ENCODE data around the gene RPL37.
"Not testable (repeated sequence)": the region's sequence is repeated elsewhere in the genome, so short reads cannot be mapped to it uniquely, and the experiment has no call there.

RPL37 gene

GRCh38 chr5:40796487-40796889, 38.5 kb downstream of the RPL37 start:
- no peak for DNase-seq

GRCh38 chr5:40794877-40795276, 40.1 kb downstream of the RPL37 start:
- DNase-seq: not testable (repeated sequence)

GRCh38 chr5:40794340-40794739, 40.7 kb downstream of the RPL37 start:
- not testable (repeated sequence) for DNase-seq

- DNase-seq: not testable (repeated sequence)
Observed at GRCh38 chr5:40792691-40793090, 42.3 kb downstream of the RPL37 start.

GRCh38 chr5:40791715-40792139, 43.3 kb downstream of the RPL37 start:
- no peak for DNase-seq

GRCh38 chr5:40790947-40791593, 44.0 kb downstream of the RPL37 start:
- DNase-seq: no peak

- not testable (repeated sequence) for DNase-seq
Observed at GRCh38 chr5:40788941-40789340, 46.1 kb downstream of the RPL37 start.

GRCh38 chr5:40787986-40788385, 47.0 kb downstream of the RPL37 start:
- no peak for DNase-seq

GRCh38 chr5:40786664-40787063, 48.4 kb downstream of the RPL37 start:
- not testable (repeated sequence) for DNase-seq

- no peak for DNase-seq
Observed at GRCh38 chr5:40784916-40785315, 50.1 kb downstream of the RPL37 start.

- DNase-seq: no peak
Observed at GRCh38 chr5:40784027-40784653, 50.9 kb downstream of the RPL37 start.

- DNase-seq: no peak
Observed at GRCh38 chr5:40781843-40782409, 53.1 kb downstream of the RPL37 start.

GRCh38 chr5:40780858-40781257, 54.2 kb downstream of the RPL37 start:
- DNase-seq: no peak

- DNase-seq: no peak
Observed at GRCh38 chr5:40780199-40780598, 54.8 kb downstream of the RPL37 start.

GRCh38 chr5:40779561-40779960, 55.5 kb downstream of the RPL37 start:
- no peak for DNase-seq

- DNase-seq: no peak
Observed at GRCh38 chr5:40778133-40778532, 56.9 kb downstream of the RPL37 start.

GRCh38 chr5:40776658-40776977, 58.4 kb downstream of the RPL37 start:
- no peak for DNase-seq

GRCh38 chr5:40775846-40776657, 59.0 kb downstream of the RPL37 start:
- DNase-seq: no peak

Data from effector CD8-positive, alpha-beta T cell (primary cell).